Endothelial cell of umbilical vein (primary cell): ENCODE measurements around the gene NEK7. TPM values are rescaled to one million over a fixed set of nuclear protein-coding genes. Genes with fewer than 3 reads are reported as not detected.

Experiments
- BruUV-seq: library from RNA; stranded (reverse); fragments of 400-500 nt; replicated peaks from 2 replicates; lab custom pipeline; 2021; lab: Mats Ljungman, UMichigan
- CTCF ChIA-PET: fragments of 300-600, 350-600 bp; sonication (Branson Sonifier 250); formaldehyde crosslinking; loops from one replicate; lab custom pipeline; 2021; ENCODE audit warnings: antibody characterized with exemption, inconsistent platforms; lab: Charles Lee
- POLR2A ChIA-PET: fragments of 300-600, 350-600 bp; sonication (Branson Sonifier 250); formaldehyde crosslinking; loops from one replicate; lab custom pipeline; 2021; ENCODE audit warnings: antibody characterized with exemption, inconsistent platforms; lab: Charles Lee
- DNase-seq: peaks from one replicate; pipeline ENCODE4 v3.0.0-alpha.2; 2011; ENCODE audit warnings: low read depth, low spot score
- FAIRE-seq: peaks from 2 replicates; lab custom pipeline; 2011; peaks lifted over from hg19 to GRCh38; lab: Jason Lieb, UNC
- H2AFZ ChIP-seq: 2 replicates; pipeline ENCODE4 v1.6.0; 2012; ENCODE audit warnings: low read depth, low read length, control low read depth, inconsistent platforms
- H3K27ac ChIP-seq: 2 replicates; pipeline ENCODE4 v1.5.1; 2011; ENCODE audit warnings: low read depth, mild to moderate bottlenecking, control low read depth, low read length, moderate library complexity; ENCODE audit not compliant: insufficient read depth
- H3K27me3 ChIP-seq, 2 experiments: 2 replicates each; pipeline versions ENCODE4 v1.6.0 to v1.6.1; 2011; ENCODE audit warnings: low read length in 2 of 2, mixed read lengths in 1 of 2; ENCODE audit not compliant: control insufficient read depth in 2 of 2, insufficient read depth in 2 of 2
- H3K36me3 ChIP-seq, 2 experiments: 2 replicates in 1 of 2; 3 replicates in 1 of 2; pipeline ENCODE4 v1.5.1; 2011; ENCODE audit warnings: low read length in 2 of 2, mild to moderate bottlenecking in 1 of 2, moderate library complexity in 1 of 2; ENCODE audit not compliant: control insufficient read depth in 2 of 2, insufficient read depth in 2 of 2; ENCODE audit errors: extremely low read depth in 1 of 2
- H3K4me1 ChIP-seq: 3 replicates; pipeline ENCODE4 v1.5.1; 2011; ENCODE audit warnings: mild to moderate bottlenecking, low read length; ENCODE audit not compliant: control insufficient read depth, insufficient read depth; ENCODE audit errors: extremely low read depth
- H3K4me2 ChIP-seq: 2 replicates; pipeline ENCODE4 v1.6.1; 2011; ENCODE audit warnings: low read length, control low read depth, mixed read lengths; ENCODE audit not compliant: insufficient read depth
- H3K4me3 ChIP-seq, 3 experiments: fragments of 200-600 bp in 1 of 3; sonication (generic), shearing (Covaris generic) in 1 of 3; replicated peaks in 1 of 3; 2 replicates each; pipeline ENCODE4 v1.5.1; 2011 to 2016; ENCODE audit warnings: control low read depth in 3 of 3, low read length in 3 of 3, mild to moderate bottlenecking in 2 of 3, inconsistent platforms in 1 of 3, low read depth in 1 of 3, moderate library complexity in 1 of 3; ENCODE audit not compliant: insufficient read depth in 1 of 3
- H3K79me2 ChIP-seq: 2 replicates; pipeline ENCODE4 v1.6.0; 2012; ENCODE audit warnings: low read length, inconsistent platforms; ENCODE audit not compliant: control insufficient read depth, insufficient read depth
- H3K9ac ChIP-seq: replicated peaks from 2 replicates; pipeline ENCODE3; 2011; ENCODE audit warnings: low read length, control low read depth; ENCODE audit not compliant: insufficient read depth; ENCODE audit errors: extremely low read depth
- H3K9me1 ChIP-seq: replicated peaks from 3 replicates; pipeline ENCODE4 v1.6.0; 2011; ENCODE audit warnings: mild to moderate bottlenecking, low read length; ENCODE audit not compliant: control insufficient read depth, insufficient read depth; ENCODE audit errors: extremely low read depth
- H3K9me3 ChIP-seq: replicated peaks from 2 replicates; pipeline ENCODE4 v1.5.1; 2012; ENCODE audit warnings: low read length, inconsistent platforms; ENCODE audit not compliant: control insufficient read depth, insufficient read depth
- H4K20me1 ChIP-seq: replicated peaks from 2 replicates; pipeline ENCODE3; 2011; ENCODE audit warnings: mild to moderate bottlenecking, low read length; ENCODE audit not compliant: control insufficient read depth, insufficient read depth; ENCODE audit errors: extremely low read depth
- EZH2 ChIP-seq: IDR thresholded peaks from 2 replicates; pipeline ENCODE4 v1.6.1; 2012; ENCODE audit warnings: borderline replicate concordance, low read depth, mild to moderate bottlenecking, moderate library complexity, low read length, inconsistent platforms; ENCODE audit not compliant: severe bottlenecking
- FOS ChIP-seq: IDR thresholded peaks from 2 replicates; pipeline ENCODE4 v1.6.1; 2011; ENCODE audit warnings: mild to moderate bottlenecking, low read length, moderate library complexity, borderline replicate concordance; ENCODE audit not compliant: insufficient read depth
- GATA2 ChIP-seq: IDR thresholded peaks from 2 replicates; pipeline ENCODE4 v1.7.0; 2011; ENCODE audit warnings: low read depth, mild to moderate bottlenecking, moderate library complexity, mixed read lengths, low read length; ENCODE audit not compliant: insufficient read length, insufficient read depth
- JUN ChIP-seq: IDR thresholded peaks from 2 replicates; pipeline ENCODE4 v1.6.1; 2011; ENCODE audit warnings: borderline replicate concordance, low read depth; ENCODE audit not compliant: insufficient read length, insufficient read depth
- MYC ChIP-seq: IDR thresholded peaks from one replicate; pipeline ENCODE4 v1.6.1; 2011; ENCODE audit warnings: mild to moderate bottlenecking, low read depth, low read length
- POLR2A ChIP-seq: IDR thresholded peaks from 2 replicates; pipeline ENCODE4 v1.6.1; 2012; ENCODE audit warnings: low read depth, mild to moderate bottlenecking, control low read depth, low read length
- POLR2AphosphoS5 ChIP-seq: IDR thresholded peaks from 2 replicates; pipeline ENCODE4 v1.6.1; 2012; ENCODE audit warnings: low read depth, mild to moderate bottlenecking, control low read depth, low read length, moderate library complexity; ENCODE audit not compliant: insufficient read depth
- dilution Hi-C: fragments of 300-500 bp; cut with MboI; formaldehyde crosslinking; loops from one replicate; pipeline ENCODE4 v1.15.0; 2019; ENCODE audit warnings: low sequenced_read_pairs; ENCODE audit not compliant: extremely low pct_ligation_motif_present
- intact Hi-C: fragments of 100-400 bp; cut with micrococcal nuclease; formaldehyde crosslinking; loops from one replicate; pipeline ENCODE4 v1.10.0; 2022
- polyA plus RNA-seq, 4 experiments: library from polyadenylated mRNA; depleted of rRNA in 3 of 4; stranded (reverse) in 3 of 4; unstranded in 1 of 4; fragments of >200 nt; gene quantifications; 2 replicates each; pipeline versions ENCODE4 v1.2.1 to v1.2.3, GENCODE V29; 2011 to 2012; ENCODE audit warnings: missing spikeins in 1 of 4
- total RNA-seq: library from RNA; stranded (reverse); gene quantifications from 2 replicates; pipeline ENCODE4 v1.2.3, GENCODE V29; 2021
- TF ChIP-seq, protein P1 (sequence below): IDR thresholded peaks from 2 replicates; pipeline ENCODE4 v1.6.1; 2011; ENCODE audit not compliant: insufficient read depth, insufficient read length

The NEK7 gene
- total and polyA plus RNA-seq, 2 donors (not counting 3 experiments of a cell fraction or from before 2014, with no cell fraction given): 22.6 to 45.7 TPM

- no peak for DNase-seq
- Histone ChIP-seq H3K4me3 (no peak overlapping the region), H3K27ac (no peak overlapping the region), H3K27me3 (no peaks in the 10 kb centered on the region), H3K9me3 (no peaks in the 10 kb centered on the region), H4K20me1 (no peaks in the 10 kb centered on the region), H3K9ac (no peak overlapping the region), H3K4me2 (no peak overlapping the region), H3K79me2 (no peaks in the 10 kb centered on the region), H3K36me3 (no peaks in the 10 kb centered on the region), H2AFZ (no peak overlapping the region), H3K4me1 (no peaks in the 10 kb centered on the region), H3K9me1 (no peaks in the 10 kb centered on the region)
- ChIA-PET CTCF (interaction anchor here (0.5 to 2.3 kb wide), 14 partner anchors 9 to 328 kb away, joined by 3 to 18 read pairs (median 4); partner anchors contain the start of gene NEK7), POLR2A (no interaction called here)
- BruUV-seq: no TSS peak
- dilution Hi-C loops (no loop called here), intact Hi-C loops (loop anchor here (10.0 kb wide), 2 partner anchors 327 to 423 kb away; no protein-coding TSS in a partner anchor)
- no peak for TF ChIP-seq POLR2AphosphoS5
- no peak for TF ChIP-seq JUN
- no peak for TF ChIP-seq FOS
- no peak for TF ChIP-seq EZH2
- no peak for TF ChIP-seq POLR2A
- TF ChIP-seq GATA2: no peak
- TF ChIP-seq, protein P1, sequence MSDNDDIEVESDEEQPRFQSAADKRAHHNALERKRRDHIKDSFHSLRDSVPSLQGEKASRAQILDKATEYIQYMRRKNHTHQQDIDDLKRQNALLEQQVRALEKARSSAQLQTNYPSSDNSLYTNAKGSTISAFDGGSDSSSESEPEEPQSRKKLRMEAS: no peak
- no peak for TF ChIP-seq MYC
- no peak for FAIRE-seq
Measured at GRCh38 chr1:198357937-198358336, 201.1 kb downstream of the NEK7 start.
